Measurements from ENCODE around the gene BBS1. TPM values are rescaled to one million over a fixed set of nuclear protein-coding genes. Genes with fewer than 3 reads are reported as not detected.

BBS1 gene
- total RNA-seq, 2 donors from 2014 or later: 52.4 to 67.3 TPM

DNA sequence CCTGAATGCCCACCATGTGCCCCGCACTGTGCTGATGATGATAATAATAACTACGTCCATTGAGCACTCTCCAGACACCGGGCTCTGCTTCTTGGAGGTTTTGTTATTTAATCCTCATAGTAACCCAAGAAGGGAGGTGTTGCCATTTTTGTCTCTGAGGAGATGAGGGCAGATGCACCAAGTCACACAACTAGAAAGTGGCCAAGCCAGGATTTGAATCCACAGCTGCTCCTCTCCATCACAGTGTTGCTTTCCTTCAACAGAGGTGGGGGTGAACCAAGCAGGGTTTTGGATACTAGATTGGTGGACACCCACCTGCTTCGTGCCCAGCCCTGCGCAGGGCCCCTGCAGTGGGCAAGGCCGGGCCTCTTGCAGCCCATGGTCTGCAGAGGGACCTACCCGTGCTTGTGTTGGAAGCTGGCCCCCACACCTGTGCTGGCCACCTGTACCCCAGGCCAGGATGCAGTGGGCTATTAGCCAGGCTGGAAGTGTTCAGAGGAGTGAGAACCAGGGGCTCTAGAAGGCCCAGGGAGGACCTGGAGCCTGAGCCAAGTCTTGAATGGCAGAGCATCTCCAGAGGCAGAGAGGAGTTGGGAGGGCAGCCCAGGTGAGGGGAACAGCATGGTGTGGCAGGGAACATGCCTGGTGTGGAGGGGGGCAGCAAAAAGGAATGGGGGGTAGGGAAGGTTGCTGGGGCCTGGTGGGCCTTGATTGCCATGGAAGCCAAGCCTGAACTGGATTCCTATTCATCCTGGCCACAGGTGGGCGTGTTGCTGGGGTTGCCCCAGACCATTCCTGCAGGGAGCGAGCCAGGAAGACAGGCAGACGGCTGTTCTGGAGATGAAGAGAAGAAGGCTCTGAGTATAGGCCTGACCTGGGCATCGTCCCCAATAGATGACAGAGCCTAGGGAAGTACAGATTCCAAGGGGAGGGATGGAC, 32.9 kb upstream of the BBS1 start:
- peak; percentile 59 for DNase-seq
- WGBS, 2 experiments (ENCODE audit: insufficient coverage in 1 of 2, insufficient read length in 1 of 2): 94 to 98% methylated on average over 5 to 11 of the region's 11 CpGs
- no peak overlapping the region for H3K9ac ChIP-seq (ENCODE audit: extremely low read depth, low read length, poor library complexity, severe bottlenecking)
- no peak overlapping the region for H3K27ac Mint-ChIP-seq
- no peaks in the 10 kb centered on the region for H3K9me3 ChIP-seq (ENCODE audit: control insufficient read depth, low read length)
- peaks cover 13% of the 10 kb centered on the region for H3K36me3 Mint-ChIP-seq (ENCODE audit: low read depth)
- H3K27ac ChIP-seq (ENCODE audit: low read depth, low read length): no peak overlapping the region
- peaks cover 8% of the 10 kb centered on the region for H3K4me1 ChIP-seq (ENCODE audit: control insufficient read depth, insufficient read depth, low read length)
- no peak overlapping the region for H3K4me3 Mint-ChIP-seq
- H3K36me3 ChIP-seq (ENCODE audit: control insufficient read depth, insufficient read depth, low read length): peaks cover 8% of the 10 kb centered on the region
- H3K4me1 Mint-ChIP-seq: peaks cover 4% of the 10 kb centered on the region
- TF ChIP-seq, protein P1, sequence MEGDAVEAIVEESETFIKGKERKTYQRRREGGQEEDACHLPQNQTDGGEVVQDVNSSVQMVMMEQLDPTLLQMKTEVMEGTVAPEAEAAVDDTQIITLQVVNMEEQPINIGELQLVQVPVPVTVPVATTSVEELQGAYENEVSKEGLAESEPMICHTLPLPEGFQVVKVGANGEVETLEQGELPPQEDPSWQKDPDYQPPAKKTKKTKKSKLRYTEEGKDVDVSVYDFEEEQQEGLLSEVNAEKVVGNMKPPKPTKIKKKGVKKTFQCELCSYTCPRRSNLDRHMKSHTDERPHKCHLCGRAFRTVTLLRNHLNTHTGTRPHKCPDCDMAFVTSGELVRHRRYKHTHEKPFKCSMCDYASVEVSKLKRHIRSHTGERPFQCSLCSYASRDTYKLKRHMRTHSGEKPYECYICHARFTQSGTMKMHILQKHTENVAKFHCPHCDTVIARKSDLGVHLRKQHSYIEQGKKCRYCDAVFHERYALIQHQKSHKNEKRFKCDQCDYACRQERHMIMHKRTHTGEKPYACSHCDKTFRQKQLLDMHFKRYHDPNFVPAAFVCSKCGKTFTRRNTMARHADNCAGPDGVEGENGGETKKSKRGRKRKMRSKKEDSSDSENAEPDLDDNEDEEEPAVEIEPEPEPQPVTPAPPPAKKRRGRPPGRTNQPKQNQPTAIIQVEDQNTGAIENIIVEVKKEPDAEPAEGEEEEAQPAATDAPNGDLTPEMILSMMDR (conservative IDR thresholded peaks at IDR 0.05): no peak
- no peaks in the 10 kb centered on the region for H3K27me3 ChIP-seq (ENCODE audit: control insufficient read depth, insufficient read depth, low read length, poor library complexity, severe bottlenecking)
- no peak overlapping the region for H3K4me3 ChIP-seq (ENCODE audit: low read length)
- H3K27me3 Mint-ChIP-seq (ENCODE audit: insufficient read depth): no peaks in the 10 kb centered on the region
- no peaks in the 10 kb centered on the region for H3K9me3 Mint-ChIP-seq

DNA sequence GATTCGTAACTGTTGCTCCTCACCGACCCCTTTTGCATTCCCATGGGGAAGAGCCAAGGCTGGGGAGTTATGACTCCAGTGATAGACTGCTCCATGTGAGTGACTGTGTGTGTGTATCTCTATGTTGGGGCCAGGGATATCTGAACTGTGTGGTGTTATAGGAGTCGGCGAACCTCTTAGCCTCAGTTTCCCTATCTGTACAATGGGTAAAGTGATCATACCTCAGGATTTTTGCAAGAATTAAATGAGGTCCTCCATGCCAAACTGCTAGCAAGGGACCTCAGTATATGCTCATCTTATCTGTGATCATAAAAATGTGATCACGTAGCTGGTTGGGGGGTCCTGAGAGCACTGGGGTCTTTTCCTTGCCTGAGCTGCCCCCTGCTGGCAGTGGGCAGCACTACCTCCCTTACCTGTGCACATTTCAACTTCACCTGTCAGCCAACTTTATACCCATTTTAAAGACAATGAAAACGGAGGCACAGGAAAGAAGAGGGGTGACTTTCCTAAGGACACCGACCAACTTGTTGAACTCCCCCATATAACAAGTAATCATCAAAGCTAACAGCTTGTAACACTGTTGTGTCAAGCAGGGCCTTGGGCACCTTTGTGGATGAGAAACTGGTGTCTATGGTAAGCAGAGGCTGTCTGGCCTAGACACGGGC, 31.6 kb upstream of the BBS1 start:
- H3K27ac ChIP-seq (ENCODE audit: low read depth, low read length): no peak overlapping the region
- H3K9ac ChIP-seq (ENCODE audit: extremely low read depth, low read length, poor library complexity, severe bottlenecking): peak overlapping the region; percentile 88
- peak overlapping the region; percentile 88 for H3K4me3 ChIP-seq (ENCODE audit: low read length)
- H3K36me3 Mint-ChIP-seq (ENCODE audit: low read depth): peaks cover 15% of the 10 kb centered on the region
- no peaks in the 10 kb centered on the region for H3K9me3 Mint-ChIP-seq
- H3K9me3 ChIP-seq (ENCODE audit: control insufficient read depth, low read length): no peaks in the 10 kb centered on the region
- peak; percentile 77 for DNase-seq
- TF ChIP-seq, protein P1 (conservative IDR thresholded peaks at IDR 0.05): peak; percentile 93
- H3K4me3 Mint-ChIP-seq: peak overlapping the region; percentile 89
- WGBS, 2 experiments (ENCODE audit: insufficient coverage in 1 of 2, insufficient read length in 1 of 2): 67 to 76% methylated on average over 6 to 7 of the region's 8 CpGs
- H3K27me3 Mint-ChIP-seq (ENCODE audit: insufficient read depth): no peaks in the 10 kb centered on the region
- no peaks in the 10 kb centered on the region for H3K27me3 ChIP-seq (ENCODE audit: control insufficient read depth, insufficient read depth, low read length, poor library complexity, severe bottlenecking)
- peaks cover 4% of the 10 kb centered on the region for H3K4me1 Mint-ChIP-seq
- peaks cover 6% of the 10 kb centered on the region for H3K4me1 ChIP-seq (ENCODE audit: control insufficient read depth, insufficient read depth, low read length)
- peaks cover 20% of the 10 kb centered on the region for H3K36me3 ChIP-seq (ENCODE audit: control insufficient read depth, insufficient read depth, low read length)
- H3K27ac Mint-ChIP-seq: peak overlapping the region; percentile 96

DNA sequence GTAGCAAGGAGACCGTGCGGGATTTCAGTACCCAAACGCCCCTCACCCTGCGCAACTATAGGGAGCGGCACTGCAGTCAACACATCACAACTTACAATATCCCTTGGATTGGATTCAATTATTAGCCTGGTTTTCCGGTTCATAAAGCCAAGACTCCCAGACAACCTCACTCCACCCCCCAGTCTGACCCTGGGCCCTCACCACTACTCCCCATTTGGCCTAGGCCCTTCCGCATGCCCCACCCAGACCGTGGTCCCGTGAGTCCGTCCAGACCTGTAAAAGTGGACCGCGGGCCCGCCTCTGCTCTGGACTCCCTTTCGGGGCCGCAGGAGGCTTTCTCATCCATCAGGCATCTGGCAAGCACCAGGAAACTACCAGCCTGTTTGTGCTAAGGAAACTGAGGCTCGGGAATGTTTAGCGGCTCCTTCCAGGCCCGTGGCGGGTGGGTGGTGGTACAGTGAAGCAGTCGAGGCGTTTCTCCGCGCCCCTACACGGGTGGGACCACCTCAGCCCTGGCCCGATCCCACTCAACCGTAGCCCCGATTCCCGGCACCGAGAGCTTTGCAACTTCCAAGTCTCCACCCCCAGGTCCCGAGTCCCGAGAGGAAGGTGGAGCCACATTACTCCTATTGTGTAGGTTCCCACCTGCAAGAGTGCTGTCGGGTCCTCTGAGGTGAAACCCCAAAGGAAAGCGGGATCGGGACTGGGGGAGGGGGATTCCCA, 30.9 kb upstream of the BBS1 start:
- no peaks in the 10 kb centered on the region for H3K9me3 Mint-ChIP-seq
- Histone ChIP-seq H3K4me1 (ENCODE audit: control insufficient read depth, insufficient read depth, low read length) (no peaks in the 10 kb centered on the region), H3K27ac (ENCODE audit: low read depth, low read length) (peak overlapping the region; percentile 92), H3K9me3 (ENCODE audit: control insufficient read depth, low read length) (no peaks in the 10 kb centered on the region), H3K27me3 (ENCODE audit: control insufficient read depth, insufficient read depth, low read length, poor library complexity, severe bottlenecking) (no peaks in the 10 kb centered on the region), H3K4me3 (ENCODE audit: low read length) (peak overlapping the region; percentile 88), H3K9ac (ENCODE audit: extremely low read depth, low read length, poor library complexity, severe bottlenecking) (peak overlapping the region; percentile 88), H3K36me3 (ENCODE audit: control insufficient read depth, insufficient read depth, low read length) (peaks cover 20% of the 10 kb centered on the region)
- H3K27ac Mint-ChIP-seq: peak overlapping the region; percentile 96
- 5 to 8% methylated on average over 22 to 34 of the region's 34 CpGs for WGBS, 2 experiments (ENCODE audit: insufficient coverage in 1 of 2, insufficient read length in 1 of 2)
- H3K4me3 Mint-ChIP-seq: peak overlapping the region; percentile 89
- peak; percentile 53 for DNase-seq
- H3K27me3 Mint-ChIP-seq (ENCODE audit: insufficient read depth): no peaks in the 10 kb centered on the region
- H3K4me1 Mint-ChIP-seq: no peaks in the 10 kb centered on the region
- TF ChIP-seq, protein P1 (conservative IDR thresholded peaks at IDR 0.05): no peak
- peaks cover 17% of the 10 kb centered on the region for H3K36me3 Mint-ChIP-seq (ENCODE audit: low read depth)
